ENCODE measurements around the gene JAZF1. TPM values are rescaled to one million over a fixed set of nuclear protein-coding genes. Genes with fewer than 3 reads are reported as not detected.

Gene JAZF1
- total RNA-seq, 2 donors from 2014 or later = 4.0 to 4.9 TPM

- 88% methylated on average over 14 of the region's 14 CpGs for WGBS, 2 donors
- peaks cover 11% of the 10 kb centered on the region for H3K4me1 ChIP-seq
- H3K9me3 ChIP-seq = no peaks in the 10 kb centered on the region
- no peaks in the 10 kb centered on the region for H3K36me3 ChIP-seq (replicated peaks in 1 of 2; ENCODE audit: insufficient read depth in 1 of 2, low read depth in 2 of 2)
- intact Hi-C loops (cut with DNase I) = no loop called here
- no peaks in the 10 kb centered on the region for H3K27me3 ChIP-seq
- DNase-seq (no peak), ATAC-seq (no peak)
- no peak for TF ChIP-seq CTCF (IDR thresholded peaks at IDR 0.05)
- no peak for TF ChIP-seq POLR2A (IDR thresholded peaks at IDR 0.05)
- no peak overlapping the region for H3K27ac ChIP-seq
- no peak overlapping the region for H3K4me3 ChIP-seq
Measured at GRCh38 chr7:27842094-27842692, 338.4 kb downstream of the JAZF1 start.

- no peak for TF ChIP-seq POLR2A (IDR thresholded peaks at IDR 0.05)
- no peak for TF ChIP-seq CTCF (IDR thresholded peaks at IDR 0.05)
- no peaks in the 10 kb centered on the region for H3K9me3 ChIP-seq
- WGBS, 2 donors = 91 to 95% methylated on average over 17 of the region's 18 CpGs
- ATAC-seq (no peak), DNase-seq (no peak)
- H3K4me3 ChIP-seq = no peak overlapping the region
- peaks cover 11% of the 10 kb centered on the region for H3K4me1 ChIP-seq
- no peaks in the 10 kb centered on the region for H3K27me3 ChIP-seq
- intact Hi-C loops (cut with DNase I) = no loop called here
- H3K27ac ChIP-seq = no peak overlapping the region
- no peaks in the 10 kb centered on the region for H3K36me3 ChIP-seq (replicated peaks in 1 of 2; ENCODE audit: insufficient read depth in 1 of 2, low read depth in 2 of 2)
Measured at GRCh38 chr7:27840760-27841364, 339.7 kb downstream of the JAZF1 start.

- intact Hi-C loops (cut with DNase I) = no loop called here
- Histone ChIP-seq H3K4me3 (no peak overlapping the region), H3K36me3 (replicated peaks in 1 of 2; ENCODE audit: insufficient read depth in 1 of 2, low read depth in 2 of 2) (no peaks in the 10 kb centered on the region), H3K9me3 (no peaks in the 10 kb centered on the region), H3K4me1 (peaks cover 11% of the 10 kb centered on the region), H3K27ac (no peak overlapping the region), H3K27me3 (no peaks in the 10 kb centered on the region)
- ATAC-seq (no peak), DNase-seq (no peak)
- 85 to 93% methylated on average over 7 to 8 of the region's 8 CpGs for WGBS, 2 donors
- no peak for TF ChIP-seq POLR2A (IDR thresholded peaks at IDR 0.05)
- no peak for TF ChIP-seq CTCF (IDR thresholded peaks at IDR 0.05)
Measured at GRCh38 chr7:27840313-27840712, 340.3 kb downstream of the JAZF1 start.

- ATAC-seq (no peak), DNase-seq (no peak)
- no peak overlapping the region for H3K4me3 ChIP-seq
- H3K27me3 ChIP-seq = no peaks in the 10 kb centered on the region
- no peaks in the 10 kb centered on the region for H3K9me3 ChIP-seq
- H3K27ac ChIP-seq = no peak overlapping the region
- H3K4me1 ChIP-seq = peaks cover 11% of the 10 kb centered on the region
- TF ChIP-seq CTCF (IDR thresholded peaks at IDR 0.05) = no peak
- no peaks in the 10 kb centered on the region for H3K36me3 ChIP-seq (replicated peaks in 1 of 2; ENCODE audit: insufficient read depth in 1 of 2, low read depth in 2 of 2)
- 88 to 95% methylated on average over 10 of the region's 10 CpGs for WGBS, 2 donors
- intact Hi-C loops (cut with DNase I) = no loop called here
Measured at GRCh38 chr7:27839099-27839498, 341.5 kb downstream of the JAZF1 start.

GRCh38 chr7:27836536-27836935 lies 344.1 kb downstream of the JAZF1 start:
- WGBS, 2 donors = 91 to 100% methylated on average over 2 of the region's 2 CpGs

More at GRCh38 chr7:27836536-27836935, 344.1 kb downstream of the JAZF1 start:
- no peak for ATAC-seq
- no peak overlapping the region for H3K27ac ChIP-seq
- TF ChIP-seq CTCF (IDR thresholded peaks at IDR 0.05) (no peak), POLR2A (IDR thresholded peaks at IDR 0.05) (no peak)
- no peaks in the 10 kb centered on the region for H3K9me3 ChIP-seq
- no peak overlapping the region for H3K4me3 ChIP-seq
- intact Hi-C loops (cut with DNase I) = no loop called here
- H3K36me3 ChIP-seq (replicated peaks in 1 of 2; ENCODE audit: insufficient read depth in 1 of 2, low read depth in 2 of 2) = peaks cover 0 to 5% of the 10 kb centered on the region in 2 donors
- no peaks in the 10 kb centered on the region for H3K27me3 ChIP-seq
- DNase-seq = no peak
- no peaks in the 10 kb centered on the region for H3K4me1 ChIP-seq
